HEK293 (cell line): ENCODE measurements around the gene NR2C2.
A peak's percentile ranks its signal among the peaks of the same experiment; 100 is the strongest.

Source experiments
- CTCF ChIA-PET: fragments of 350-600 bp; formaldehyde crosslinking; extraction: SDS; loops from one replicate; lab custom pipeline; 2021; ENCODE audit warnings: antibody characterized with exemption; lab: Yijun Ruan, JAX
- POLR2A ChIA-PET: fragments of 300-600 bp; formaldehyde crosslinking; extraction: SDS; loops from one replicate; lab custom pipeline; 2020; ENCODE audit warnings: antibody characterized with exemption, inconsistent platforms; lab: Yijun Ruan, JAX
- H3K27ac ChIP-seq: fragments of 200-500 bp; sonication (Bioruptor generic); 2 replicates; pipeline ENCODE4 v1.5.1; 2014; ENCODE audit warnings: low read depth, low read length, control low read depth, inconsistent platforms; ENCODE audit errors: extremely low read depth
- H3K36me3 ChIP-seq, 2 experiments: fragments of 200-500 bp in 1 of 2; sonication (Bioruptor generic) in 1 of 2; 1 replicate in 1 of 2; 2 replicates in 1 of 2; pipeline ENCODE4 v1.5.1; 2014 to 2017; ENCODE audit warnings: inconsistent platforms in 2 of 2, low read length in 2 of 2; ENCODE audit not compliant: control insufficient read depth in 2 of 2, insufficient read depth in 1 of 2
- H3K4me1 ChIP-seq: fragments of 200-500 bp; sonication (Bioruptor generic); 2 replicates; pipeline ENCODE4 v1.5.1; 2014; ENCODE audit warnings: mild to moderate bottlenecking, low read length, inconsistent platforms; ENCODE audit not compliant: control insufficient read depth, insufficient read depth
- H3K4me3 ChIP-seq: 2 replicates; pipeline ENCODE4 v1.5.1; 2011; ENCODE audit warnings: low read depth, mild to moderate bottlenecking, control low read depth, low read length, moderate library complexity
- H3K9me3 ChIP-seq: fragments of 200-500 bp; sonication (Bioruptor generic); 2 replicates; pipeline ENCODE4 v1.5.1; 2014; ENCODE audit warnings: low read depth, low read length, inconsistent platforms; ENCODE audit not compliant: control insufficient read depth, insufficient read depth
- GLI4 ChIP-seq: fragments of 450-650 bp; formaldehyde crosslinking; IDR thresholded peaks from 2 replicates; pipeline ENCODE4 v1.5.1; 2016; ENCODE audit warnings: missing biosample characterization, missing genetic modification characterization
- SP3 ChIP-seq: fragments of 450-650 bp; formaldehyde crosslinking; IDR thresholded peaks from 2 replicates; pipeline ENCODE4 v1.5.1; 2016; ENCODE audit warnings: missing biosample characterization, missing genetic modification characterization
- SP7 ChIP-seq: fragments of 450-650 bp; formaldehyde crosslinking; IDR thresholded peaks from 2 replicates; pipeline ENCODE4 v1.5.1; 2016; ENCODE audit warnings: missing biosample characterization, missing genetic modification characterization
- YY1 ChIP-seq: fragments of 450-650 bp; formaldehyde crosslinking; IDR thresholded peaks from 2 replicates; pipeline ENCODE4 v1.5.1; 2018; ENCODE audit warnings: missing biosample characterization, missing genetic modification characterization
- ZBTB11 ChIP-seq: fragments of 450-650 bp; formaldehyde crosslinking; conservative IDR thresholded peaks from 2 replicates; pipeline ENCODE4 v1.5.1; 2016; ENCODE audit warnings: low read depth, missing biosample characterization, missing genetic modification characterization
- ZEB2 ChIP-seq: fragments of 450-650 bp; formaldehyde crosslinking; IDR thresholded peaks from 2 replicates; pipeline ENCODE4 v1.5.1; 2016; ENCODE audit warnings: missing biosample characterization, missing genetic modification characterization
- ZFP69B ChIP-seq: fragments of 450-650 bp; formaldehyde crosslinking; IDR thresholded peaks from 2 replicates; pipeline ENCODE4 v1.5.1; 2016; ENCODE audit warnings: missing biosample characterization, missing genetic modification characterization
- ZNF133 ChIP-seq: fragments of 450-650 bp; formaldehyde crosslinking; IDR thresholded peaks from 2 replicates; pipeline ENCODE4 v1.5.1; 2016; ENCODE audit warnings: missing biosample characterization, missing genetic modification characterization
- ZNF184 ChIP-seq: fragments of 450-650 bp; IDR thresholded peaks from 2 replicates; pipeline ENCODE4 v1.5.1; 2018; ENCODE audit warnings: missing biosample characterization, mild to moderate bottlenecking, missing genetic modification characterization
- ZNF23 ChIP-seq: fragments of 450-650 bp; formaldehyde crosslinking; IDR thresholded peaks from 2 replicates; pipeline ENCODE4 v1.5.1; 2016; ENCODE audit warnings: missing biosample characterization, missing genetic modification characterization, borderline replicate concordance
- ZNF311 ChIP-seq: fragments of 450-650 bp; formaldehyde crosslinking; IDR thresholded peaks from 2 replicates; pipeline ENCODE4 v1.5.1; 2017; ENCODE audit warnings: missing biosample characterization, missing genetic modification characterization, borderline replicate concordance
- ZNF510 ChIP-seq: fragments of 450-650 bp; formaldehyde crosslinking; IDR thresholded peaks from 2 replicates; pipeline ENCODE4 v1.5.1; 2018; ENCODE audit warnings: mild to moderate bottlenecking, missing genetic modification characterization, missing biosample characterization; ENCODE audit not compliant: insufficient replicate concordance
- ZNF560 ChIP-seq: fragments of 450-650 bp; formaldehyde crosslinking; IDR thresholded peaks from 2 replicates; pipeline ENCODE4 v1.5.1; 2017; ENCODE audit warnings: missing biosample characterization, missing genetic modification characterization, borderline replicate concordance
- ZNF580 ChIP-seq: fragments of 450-650 bp; formaldehyde crosslinking; IDR thresholded peaks from 2 replicates; pipeline ENCODE4 v1.5.1; 2016; ENCODE audit warnings: missing biosample characterization, missing genetic modification characterization
- ZXDB ChIP-seq: fragments of 450-650 bp; formaldehyde crosslinking; IDR thresholded peaks from 2 replicates; pipeline ENCODE4 v1.5.1; 2016; ENCODE audit warnings: missing biosample characterization, missing genetic modification characterization
- TF ChIP-seq, protein P1 (sequence below): fragments of 450-650 bp; formaldehyde crosslinking; IDR thresholded peaks from 2 replicates; pipeline ENCODE4 v1.5.1; 2016; ENCODE audit warnings: missing biosample characterization, missing genetic modification characterization
- TF ChIP-seq, protein P2 (sequence below): fragments of 450-650 bp; formaldehyde crosslinking; IDR thresholded peaks from 2 replicates; pipeline ENCODE4 v1.5.1; 2016; ENCODE audit warnings: missing biosample characterization, missing genetic modification characterization, borderline replicate concordance
- TF ChIP-seq, protein P3 (sequence below): fragments of 450-650 bp; formaldehyde crosslinking; IDR thresholded peaks from 2 replicates; pipeline ENCODE4 v1.5.1; 2016; ENCODE audit warnings: missing biosample characterization, missing genetic modification characterization
- TF ChIP-seq, protein P4 (sequence below): fragments of 450-650 bp; formaldehyde crosslinking; IDR thresholded peaks from 2 replicates; pipeline ENCODE4 v1.5.1; 2017; ENCODE audit warnings: missing biosample characterization, mild to moderate bottlenecking, missing genetic modification characterization, moderate library complexity

Gene NR2C2

GRCh38 chr3:14947100-14947885 lies at the start of gene NR2C2:
Gene NR2C2 (plus strand): TSS chr3:14947583. CDS start chr3:15003915, 56,332 bp downstream.
- Histone ChIP-seq H3K36me3 (peaks cover 13 to 43% of the 10 kb centered on the region in 2 experiments), H3K27ac (peak within 1 kb of the TSS; percentile 99), H3K4me1 (peaks cover 8% of the 10 kb centered on the region), H3K9me3 (no peaks in the 10 kb centered on the region), H3K4me3 (peak within 1 kb of the TSS; percentile 94)
- ChIA-PET CTCF (interaction anchor here (0.6 to 0.7 kb wide), 3 partner anchors 92 to 370 kb away, joined by 3 to 5 read pairs (median 4); partner anchors contain the start of gene RBSN), POLR2A (interaction anchor here (0.7 to 1.6 kb wide), 7 partner anchors 14 to 654 kb away, joined by 3 to 6 read pairs (median 4); partner anchors contain the start of genes BTD, CAPN7, HACL1 and MRPS25)
- TF ChIP-seq ZEB2 (tag by site-specific recombination): peak; percentile 80
- peak; percentile 77; the same call in 1 of the 2 replicates for TF ChIP-seq ZXDB
- peak; percentile 89; the same call in 1 of the 2 replicates for TF ChIP-seq ZFP69B (tag by site-specific recombination)
- peak; percentile 68 for TF ChIP-seq YY1 (tag by site-specific recombination)
- TF ChIP-seq ZNF23: no peak
- TF ChIP-seq, protein P1, sequence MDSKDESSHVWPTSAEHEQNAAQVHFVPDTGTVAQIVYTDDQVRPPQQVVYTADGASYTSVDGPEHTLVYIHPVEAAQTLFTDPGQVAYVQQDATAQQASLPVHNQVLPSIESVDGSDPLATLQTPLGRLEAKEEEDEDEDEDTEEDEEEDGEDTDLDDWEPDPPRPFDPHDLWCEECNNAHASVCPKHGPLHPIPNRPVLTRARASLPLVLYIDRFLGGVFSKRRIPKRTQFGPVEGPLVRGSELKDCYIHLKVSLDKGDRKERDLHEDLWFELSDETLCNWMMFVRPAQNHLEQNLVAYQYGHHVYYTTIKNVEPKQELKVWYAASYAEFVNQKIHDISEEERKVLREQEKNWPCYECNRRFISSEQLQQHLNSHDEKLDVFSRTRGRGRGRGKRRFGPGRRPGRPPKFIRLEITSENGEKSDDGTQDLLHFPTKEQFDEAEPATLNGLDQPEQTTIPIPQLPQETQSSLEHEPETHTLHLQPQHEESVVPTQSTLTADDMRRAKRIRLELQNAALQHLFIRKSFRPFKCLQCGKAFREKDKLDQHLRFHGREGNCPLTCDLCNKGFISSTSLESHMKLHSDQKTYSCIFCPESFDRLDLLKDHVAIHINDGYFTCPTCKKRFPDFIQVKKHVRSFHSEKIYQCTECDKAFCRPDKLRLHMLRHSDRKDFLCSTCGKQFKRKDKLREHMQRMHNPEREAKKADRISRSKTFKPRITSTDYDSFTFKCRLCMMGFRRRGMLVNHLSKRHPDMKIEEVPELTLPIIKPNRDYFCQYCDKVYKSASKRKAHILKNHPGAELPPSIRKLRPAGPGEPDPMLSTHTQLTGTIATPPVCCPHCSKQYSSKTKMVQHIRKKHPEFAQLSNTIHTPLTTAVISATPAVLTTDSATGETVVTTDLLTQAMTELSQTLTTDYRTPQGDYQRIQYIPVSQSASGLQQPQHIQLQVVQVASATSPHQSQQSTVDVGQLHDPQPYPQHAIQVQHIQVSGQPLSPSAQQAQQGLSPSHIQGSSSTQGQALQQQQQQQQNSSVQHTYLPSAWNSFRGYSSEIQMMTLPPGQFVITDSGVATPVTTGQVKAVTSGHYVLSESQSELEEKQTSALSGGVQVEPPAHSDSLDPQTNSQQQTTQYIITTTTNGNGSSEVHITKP (tag by site-specific recombination): peak; percentile 70
- 0 out of 2 replicates have a peak, but pooled peaks have one; percentile 38 for TF ChIP-seq GLI4 (tag by site-specific recombination)
- TF ChIP-seq SP3 (tag by site-specific recombination): peak; percentile 11; the same call in 1 of the 2 replicates
- no peak for TF ChIP-seq ZNF133
- peak; percentile 64 for TF ChIP-seq ZBTB11 (tag by site-specific recombination)
- TF ChIP-seq ZNF311 (tag by site-specific recombination): no peak
- TF ChIP-seq, protein P2, sequence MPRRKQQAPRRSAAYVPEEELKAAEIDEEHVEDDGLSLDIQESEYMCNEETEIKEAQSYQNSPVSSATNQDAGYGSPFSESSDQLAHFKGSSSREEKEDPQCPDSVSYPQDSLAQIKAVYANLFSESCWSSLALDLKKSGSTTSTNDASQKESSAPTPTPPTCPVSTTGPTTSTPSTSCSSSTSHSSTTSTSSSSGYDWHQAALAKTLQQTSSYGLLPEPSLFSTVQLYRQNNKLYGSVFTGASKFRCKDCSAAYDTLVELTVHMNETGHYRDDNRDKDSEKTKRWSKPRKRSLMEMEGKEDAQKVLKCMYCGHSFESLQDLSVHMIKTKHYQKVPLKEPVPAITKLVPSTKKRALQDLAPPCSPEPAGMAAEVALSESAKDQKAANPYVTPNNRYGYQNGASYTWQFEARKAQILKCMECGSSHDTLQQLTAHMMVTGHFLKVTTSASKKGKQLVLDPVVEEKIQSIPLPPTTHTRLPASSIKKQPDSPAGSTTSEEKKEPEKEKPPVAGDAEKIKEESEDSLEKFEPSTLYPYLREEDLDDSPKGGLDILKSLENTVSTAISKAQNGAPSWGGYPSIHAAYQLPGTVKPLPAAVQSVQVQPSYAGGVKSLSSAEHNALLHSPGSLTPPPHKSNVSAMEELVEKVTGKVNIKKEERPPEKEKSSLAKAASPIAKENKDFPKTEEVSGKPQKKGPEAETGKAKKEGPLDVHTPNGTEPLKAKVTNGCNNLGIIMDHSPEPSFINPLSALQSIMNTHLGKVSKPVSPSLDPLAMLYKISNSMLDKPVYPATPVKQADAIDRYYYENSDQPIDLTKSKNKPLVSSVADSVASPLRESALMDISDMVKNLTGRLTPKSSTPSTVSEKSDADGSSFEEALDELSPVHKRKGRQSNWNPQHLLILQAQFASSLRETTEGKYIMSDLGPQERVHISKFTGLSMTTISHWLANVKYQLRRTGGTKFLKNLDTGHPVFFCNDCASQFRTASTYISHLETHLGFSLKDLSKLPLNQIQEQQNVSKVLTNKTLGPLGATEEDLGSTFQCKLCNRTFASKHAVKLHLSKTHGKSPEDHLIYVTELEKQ (tag by site-specific recombination): no peak
- TF ChIP-seq ZNF184 (tag by site-specific recombination): no peak
- TF ChIP-seq ZNF560 (tag by site-specific recombination): peak; percentile 31; the same call in 1 of the 2 replicates
- TF ChIP-seq ZNF580: 0 out of 2 replicates have a peak, but pooled peaks have one; percentile 6
- TF ChIP-seq, protein P3, sequence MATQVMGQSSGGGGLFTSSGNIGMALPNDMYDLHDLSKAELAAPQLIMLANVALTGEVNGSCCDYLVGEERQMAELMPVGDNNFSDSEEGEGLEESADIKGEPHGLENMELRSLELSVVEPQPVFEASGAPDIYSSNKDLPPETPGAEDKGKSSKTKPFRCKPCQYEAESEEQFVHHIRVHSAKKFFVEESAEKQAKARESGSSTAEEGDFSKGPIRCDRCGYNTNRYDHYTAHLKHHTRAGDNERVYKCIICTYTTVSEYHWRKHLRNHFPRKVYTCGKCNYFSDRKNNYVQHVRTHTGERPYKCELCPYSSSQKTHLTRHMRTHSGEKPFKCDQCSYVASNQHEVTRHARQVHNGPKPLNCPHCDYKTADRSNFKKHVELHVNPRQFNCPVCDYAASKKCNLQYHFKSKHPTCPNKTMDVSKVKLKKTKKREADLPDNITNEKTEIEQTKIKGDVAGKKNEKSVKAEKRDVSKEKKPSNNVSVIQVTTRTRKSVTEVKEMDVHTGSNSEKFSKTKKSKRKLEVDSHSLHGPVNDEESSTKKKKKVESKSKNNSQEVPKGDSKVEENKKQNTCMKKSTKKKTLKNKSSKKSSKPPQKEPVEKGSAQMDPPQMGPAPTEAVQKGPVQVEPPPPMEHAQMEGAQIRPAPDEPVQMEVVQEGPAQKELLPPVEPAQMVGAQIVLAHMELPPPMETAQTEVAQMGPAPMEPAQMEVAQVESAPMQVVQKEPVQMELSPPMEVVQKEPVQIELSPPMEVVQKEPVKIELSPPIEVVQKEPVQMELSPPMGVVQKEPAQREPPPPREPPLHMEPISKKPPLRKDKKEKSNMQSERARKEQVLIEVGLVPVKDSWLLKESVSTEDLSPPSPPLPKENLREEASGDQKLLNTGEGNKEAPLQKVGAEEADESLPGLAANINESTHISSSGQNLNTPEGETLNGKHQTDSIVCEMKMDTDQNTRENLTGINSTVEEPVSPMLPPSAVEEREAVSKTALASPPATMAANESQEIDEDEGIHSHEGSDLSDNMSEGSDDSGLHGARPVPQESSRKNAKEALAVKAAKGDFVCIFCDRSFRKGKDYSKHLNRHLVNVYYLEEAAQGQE (tag by site-specific recombination): peak; percentile 11; the same call in 1 of the 2 replicates
- TF ChIP-seq, protein P4, sequence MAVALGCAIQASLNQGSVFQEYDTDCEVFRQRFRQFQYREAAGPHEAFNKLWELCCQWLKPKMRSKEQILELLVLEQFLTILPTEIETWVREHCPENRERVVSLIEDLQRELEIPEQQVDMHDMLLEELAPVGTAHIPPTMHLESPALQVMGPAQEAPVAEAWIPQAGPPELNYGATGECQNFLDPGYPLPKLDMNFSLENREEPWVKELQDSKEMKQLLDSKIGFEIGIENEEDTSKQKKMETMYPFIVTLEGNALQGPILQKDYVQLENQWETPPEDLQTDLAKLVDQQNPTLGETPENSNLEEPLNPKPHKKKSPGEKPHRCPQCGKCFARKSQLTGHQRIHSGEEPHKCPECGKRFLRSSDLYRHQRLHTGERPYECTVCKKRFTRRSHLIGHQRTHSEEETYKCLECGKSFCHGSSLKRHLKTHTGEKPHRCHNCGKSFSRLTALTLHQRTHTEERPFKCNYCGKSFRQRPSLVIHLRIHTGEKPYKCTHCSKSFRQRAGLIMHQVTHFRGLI (tag by site-specific recombination): peak; percentile 9; the same call in 1 of the 2 replicates
- TF ChIP-seq ZNF510 (tag by site-specific recombination): no peak
- peak; percentile 72 for TF ChIP-seq SP7 (tag by site-specific recombination)
